ENCODE measurements around the gene MATCAP1.

GRCh38 chr16:67199808-67200198 is 16.0 kb upstream of the MATCAP1 start:
- TF ChIP-seq CTCF (conservative IDR thresholded peaks at IDR 0.05; ENCODE audit: low read depth, low read length) (no peak), EZH2 (IDR thresholded peaks at IDR 0.05; ENCODE audit: borderline replicate concordance, low read depth, low read length, poor library complexity, severe bottlenecking) (no peak)
